Fibroblast of pulmonary artery (primary cell): ENCODE data around the gene PDSS2.
A peak's percentile ranks its signal among the peaks of the same experiment; 100 is the strongest.

Experiments
- DNase-seq: peaks from one replicate; pipeline ENCODE4 v3.0.0-alpha.2; 2010; ENCODE audit warnings: low read depth
- H3K4me3 ChIP-seq: replicated peaks from 2 replicates; pipeline ENCODE4 v1.5.1; 2011; ENCODE audit warnings: low read depth, mild to moderate bottlenecking, control low read depth, low read length, moderate library complexity
- TF ChIP-seq, protein P1 (sequence below): IDR thresholded peaks from 2 replicates; pipeline ENCODE4 v1.5.1; 2011; ENCODE audit warnings: mild to moderate bottlenecking, control low read depth, low read length, inconsistent platforms; ENCODE audit errors: missing control alignments

The PDSS2 gene

DNA sequence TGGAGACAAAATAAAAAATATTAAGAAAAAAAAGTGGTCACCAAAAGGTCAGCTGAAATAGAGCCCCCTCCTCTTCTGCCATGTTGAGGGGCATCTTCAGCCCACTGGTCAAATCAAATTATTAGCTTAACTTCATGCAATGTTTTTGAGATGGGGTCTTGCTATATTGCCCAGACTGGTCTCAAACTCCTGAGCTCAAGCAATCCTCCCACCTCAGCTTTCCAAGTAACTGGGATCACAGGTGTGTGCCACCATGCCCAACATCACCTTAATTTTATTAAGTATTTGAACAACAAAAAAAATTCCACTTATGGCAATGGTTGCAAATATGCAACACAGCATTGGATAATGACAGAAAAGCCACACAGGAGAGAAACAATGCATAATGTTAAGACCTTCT is 244.7 kb downstream of the PDSS2 start:
- no peak overlapping the region for H3K4me3 ChIP-seq
- no peak for DNase-seq
- TF ChIP-seq, protein P1, sequence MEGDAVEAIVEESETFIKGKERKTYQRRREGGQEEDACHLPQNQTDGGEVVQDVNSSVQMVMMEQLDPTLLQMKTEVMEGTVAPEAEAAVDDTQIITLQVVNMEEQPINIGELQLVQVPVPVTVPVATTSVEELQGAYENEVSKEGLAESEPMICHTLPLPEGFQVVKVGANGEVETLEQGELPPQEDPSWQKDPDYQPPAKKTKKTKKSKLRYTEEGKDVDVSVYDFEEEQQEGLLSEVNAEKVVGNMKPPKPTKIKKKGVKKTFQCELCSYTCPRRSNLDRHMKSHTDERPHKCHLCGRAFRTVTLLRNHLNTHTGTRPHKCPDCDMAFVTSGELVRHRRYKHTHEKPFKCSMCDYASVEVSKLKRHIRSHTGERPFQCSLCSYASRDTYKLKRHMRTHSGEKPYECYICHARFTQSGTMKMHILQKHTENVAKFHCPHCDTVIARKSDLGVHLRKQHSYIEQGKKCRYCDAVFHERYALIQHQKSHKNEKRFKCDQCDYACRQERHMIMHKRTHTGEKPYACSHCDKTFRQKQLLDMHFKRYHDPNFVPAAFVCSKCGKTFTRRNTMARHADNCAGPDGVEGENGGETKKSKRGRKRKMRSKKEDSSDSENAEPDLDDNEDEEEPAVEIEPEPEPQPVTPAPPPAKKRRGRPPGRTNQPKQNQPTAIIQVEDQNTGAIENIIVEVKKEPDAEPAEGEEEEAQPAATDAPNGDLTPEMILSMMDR = no peak

DNA sequence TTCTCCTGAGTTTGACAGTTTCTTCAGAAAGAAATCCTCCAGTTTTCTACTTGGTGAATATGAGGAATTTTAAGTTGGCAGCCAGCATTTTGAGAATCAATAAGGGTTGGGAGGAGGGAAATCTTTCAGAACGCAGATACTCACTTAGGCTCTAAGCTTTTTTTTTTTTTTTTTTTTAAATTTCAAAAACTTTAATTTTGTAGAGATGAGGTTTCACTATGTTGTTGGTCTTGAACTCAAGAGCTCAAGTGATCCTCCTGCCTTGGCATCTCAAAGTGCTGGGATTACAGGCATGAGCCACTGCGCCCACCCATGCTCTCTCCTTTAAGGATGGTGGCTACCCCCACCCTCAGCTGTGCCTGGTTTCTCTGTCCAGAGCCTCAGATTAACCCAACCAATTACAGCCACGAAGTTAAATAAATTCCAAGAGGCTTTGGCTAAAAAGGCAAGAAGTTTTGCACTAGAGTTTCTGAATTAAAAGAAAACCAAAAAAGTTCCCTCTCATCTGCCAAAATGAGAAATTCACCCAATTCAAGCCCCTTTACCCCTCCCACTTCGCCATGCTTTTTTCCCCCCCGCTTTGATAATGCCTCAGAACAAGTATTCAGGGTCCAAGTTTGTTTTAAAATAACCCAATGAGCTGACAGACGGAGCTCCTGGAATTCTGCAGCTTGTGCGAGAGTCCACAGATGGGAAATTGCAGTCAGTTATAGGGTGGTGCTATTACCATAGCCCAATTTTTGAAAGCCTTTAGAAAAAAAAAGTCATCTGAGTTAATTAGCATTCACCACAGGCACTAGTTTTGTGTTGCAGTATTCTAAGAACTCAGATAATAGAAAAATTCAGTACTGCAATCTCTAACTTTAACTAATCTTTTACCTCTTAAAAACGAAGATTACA is 249.7 kb downstream of the PDSS2 start:
- TF ChIP-seq, protein P1 = no peak
- DNase-seq = no peak
- H3K4me3 ChIP-seq = no peak overlapping the region

DNA sequence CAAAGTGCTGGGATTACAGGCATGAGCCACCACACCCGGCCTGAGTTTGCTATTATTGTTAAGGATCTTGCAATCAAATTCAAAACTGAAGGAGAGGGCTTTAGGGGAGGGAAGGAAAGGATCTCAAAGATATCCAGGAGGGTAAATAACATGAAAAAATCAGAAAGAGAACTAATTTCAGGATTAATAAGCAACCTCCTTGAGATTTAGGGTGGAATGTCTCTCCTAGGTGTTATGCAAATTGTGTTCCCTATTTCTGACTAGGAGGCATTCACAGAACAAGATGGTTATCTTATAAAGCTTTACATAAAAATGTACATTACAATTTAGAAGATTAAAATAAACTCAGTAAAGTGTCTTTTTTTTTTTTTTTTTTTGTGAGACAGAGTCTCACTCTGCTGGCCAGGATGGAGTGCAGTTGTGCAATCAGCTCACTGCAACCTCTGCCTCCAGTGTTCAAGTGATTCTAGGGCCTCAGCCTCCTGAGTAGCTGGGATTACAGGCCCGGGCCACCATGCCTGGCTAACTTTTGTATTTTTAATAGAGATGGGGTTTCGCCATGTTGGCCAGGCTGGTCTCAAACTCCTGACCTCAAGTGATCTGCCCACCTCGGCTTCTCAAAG is 252.0 kb downstream of the PDSS2 start:
- TF ChIP-seq, protein P1 = no peak
- H3K4me3 ChIP-seq = no peak overlapping the region
- DNase-seq = peak; percentile 7

DNA sequence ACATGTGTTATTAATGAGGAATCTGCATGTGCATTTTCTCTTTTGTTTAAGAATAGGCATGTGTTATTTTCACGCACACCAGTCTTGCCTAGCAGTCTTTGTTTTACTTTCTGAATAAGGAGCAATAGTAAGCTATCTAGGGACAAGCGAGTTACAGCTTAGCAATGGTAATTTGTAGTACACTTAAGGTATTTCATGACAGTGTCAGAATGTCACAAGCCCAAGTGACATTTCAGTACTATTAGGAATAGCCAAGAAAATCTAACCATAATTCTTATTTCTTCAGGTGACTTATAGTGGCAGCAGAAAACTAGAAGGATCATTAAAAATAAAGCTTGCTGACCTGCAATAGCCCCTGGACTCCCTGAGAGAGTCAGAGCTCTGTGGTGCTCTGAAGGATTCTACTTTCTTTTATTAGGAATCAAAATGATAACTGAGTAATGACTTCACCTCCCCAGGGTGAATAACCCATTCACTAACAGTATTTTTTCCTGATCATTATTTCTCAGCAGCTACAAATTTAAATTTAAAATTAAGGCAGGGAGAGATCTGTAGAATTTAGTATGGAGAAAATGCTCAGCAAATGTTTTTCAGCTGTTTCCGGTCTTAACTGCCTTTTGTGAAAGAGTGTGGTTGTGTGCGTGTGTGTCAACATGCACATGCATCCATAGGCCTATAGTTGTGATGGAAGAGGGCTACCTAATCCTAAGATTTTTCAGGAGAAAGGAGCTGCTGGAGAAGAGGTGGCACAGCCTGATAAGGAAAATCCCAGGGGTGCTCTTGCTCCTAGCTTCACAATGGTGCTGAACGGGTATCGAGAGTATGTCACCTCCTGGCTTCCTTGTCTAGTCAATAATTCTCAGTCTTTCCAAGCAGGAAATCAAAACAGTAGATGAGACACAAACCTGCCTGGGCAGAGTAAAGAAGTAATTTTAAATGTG is 254.0 kb downstream of the PDSS2 start:
- TF ChIP-seq, protein P1 = no peak
- DNase-seq = no peak
- H3K4me3 ChIP-seq = no peak overlapping the region

DNA sequence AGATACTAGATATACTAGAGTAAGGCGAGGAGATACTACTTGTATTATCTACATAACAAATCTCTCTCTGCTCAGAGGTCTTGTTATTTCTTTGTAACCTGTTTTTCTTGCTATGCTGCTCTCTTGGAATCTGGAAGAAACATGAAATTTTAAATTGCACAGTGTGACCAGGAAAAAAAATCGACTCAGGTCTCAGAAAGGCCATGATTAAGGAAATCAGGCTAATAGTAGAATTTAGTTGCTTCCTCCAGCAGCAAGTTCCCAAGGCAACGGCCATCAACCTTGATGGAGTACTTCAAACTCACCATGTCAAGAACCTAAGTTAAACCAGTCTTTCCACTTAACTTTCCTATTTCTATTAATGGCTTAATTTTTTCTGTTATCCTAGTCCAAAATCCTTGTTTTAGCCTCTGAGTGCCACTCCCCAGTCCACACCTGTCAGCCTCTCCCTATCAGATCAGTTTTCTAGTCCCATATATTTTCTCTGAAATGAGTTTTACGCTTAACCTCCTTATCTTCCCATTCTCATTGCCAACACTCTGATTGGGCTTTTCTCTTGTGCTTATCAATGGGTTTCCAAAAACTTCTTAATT is 256.4 kb downstream of the PDSS2 start:
- DNase-seq = no peak
- H3K4me3 ChIP-seq = no peak overlapping the region
- TF ChIP-seq, protein P1 = no peak

DNA sequence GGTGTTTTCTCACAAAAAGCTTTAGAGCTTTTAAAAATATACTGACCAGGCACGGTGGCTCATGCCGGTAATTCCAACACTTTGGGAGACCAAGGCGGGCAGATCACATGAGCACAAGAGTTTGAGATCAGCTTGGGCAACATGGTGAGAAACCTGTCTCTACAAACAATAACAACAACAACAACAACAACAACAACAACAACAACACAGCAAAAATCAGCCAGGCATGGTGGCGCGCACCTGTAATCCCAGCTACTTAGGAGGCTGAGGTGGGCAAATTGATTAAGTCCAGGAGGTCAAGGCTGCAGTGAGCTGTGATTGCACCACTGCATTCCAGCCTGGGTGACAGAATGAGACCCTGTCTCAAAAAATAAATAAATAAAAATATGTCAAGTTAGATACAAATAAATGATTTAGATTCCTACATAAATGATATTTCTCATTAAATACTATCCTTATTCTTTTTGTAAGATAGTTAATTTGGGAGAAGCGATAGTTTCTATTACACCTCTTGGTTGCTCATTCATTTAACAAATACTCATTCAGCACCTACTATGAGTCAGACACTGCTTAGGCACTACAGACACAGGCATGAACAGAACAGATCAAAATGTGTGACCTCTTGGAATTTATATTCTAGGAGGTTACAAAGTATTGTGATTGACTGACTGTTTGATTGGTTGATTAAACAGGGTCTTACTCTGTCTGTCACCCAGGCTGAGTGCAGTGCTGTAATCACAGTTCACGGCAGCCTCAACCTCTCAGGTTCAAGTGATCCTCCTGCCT is 260.5 kb downstream of the PDSS2 start:
- H3K4me3 ChIP-seq = no peak overlapping the region
- no peak for DNase-seq
- TF ChIP-seq, protein P1 = no peak
